Activated CD8-positive, alpha-beta memory T cell treated with anti-CD3 and anti-CD28 coated beads, Interleukin-2, amount 10 ng/mL, durations not matched to agents 7 days and 5 days (primary cell): Measurements from ENCODE around the gene TCF4. TPM values are rescaled to one million over a fixed set of nuclear protein-coding genes. Genes with fewer than 3 reads are reported as not detected.

Experiments used
- microRNA-seq: library from miRNA; unstranded; fragments of <30 nt; microRNA quantifications from one replicate; pipeline ENCODE4 v1.2.0, GENCODE V29; 2022
- total RNA-seq, 2 experiments: library from RNA; stranded (reverse); gene quantifications; one replicate each; pipeline ENCODE4 v1.2.3, GENCODE V29; 2021

TCF4 gene
- total RNA-seq, 2 experiments from 2014 or later: 1.2 to 2.0 TPM

Small RNA genes lying within 50 kb of the gene (microRNA-seq; reads per million reads assigned to microRNA genes)
- gene MIR4529: not detected
